Smooth muscle cell (in vitro differentiated cells): Measurements from ENCODE around the gene LYPD5. TPM values are rescaled to one million over a fixed set of nuclear protein-coding genes. Genes with fewer than 3 reads are reported as not detected.
"Not testable (repeated sequence)": the region's sequence is repeated elsewhere in the genome, so short reads cannot be mapped to it uniquely, and the experiment has no call there.

Source experiments
- DNase-seq: peaks from one replicate; lab custom pipeline; 2025; ENCODE audit not compliant: unreplicated experiment; lab: John Stamatoyannopoulos, UW
- H2AFZ ChIP-seq: fragments of 200-600 bp; sonication (generic); 2 replicates; pipeline ENCODE4 v1.6.0; 2016; ENCODE audit warnings: antibody characterized with exemption, low read depth, mild to moderate bottlenecking
- H3F3A ChIP-seq: fragments of 200-600 bp; sonication (generic); 2 replicates; pipeline ENCODE4 v1.6.0; 2017; ENCODE audit warnings: antibody characterized with exemption, low read depth
- H3K27ac ChIP-seq: fragments of 200-600 bp; sonication (generic); 2 replicates; pipeline ENCODE4 v1.5.1; 2016; ENCODE audit warnings: low read depth, mild to moderate bottlenecking
- H3K27me3 ChIP-seq: fragments of 200-600 bp; sonication (generic); 2 replicates; pipeline ENCODE4 v1.6.1; 2016; ENCODE audit warnings: low read depth, mild to moderate bottlenecking
- H3K36me3 ChIP-seq: fragments of 200-600 bp; sonication (generic); 2 replicates; pipeline ENCODE4 v1.5.1; 2016; ENCODE audit warnings: low read depth
- H3K4me1 ChIP-seq: fragments of 200-600 bp; sonication (generic); 2 replicates; pipeline ENCODE4 v1.5.1; 2016; ENCODE audit warnings: low read depth
- H3K4me2 ChIP-seq: fragments of 200-600 bp; sonication (generic); 2 replicates; pipeline ENCODE4 v1.6.0; 2016; ENCODE audit warnings: mild to moderate bottlenecking
- H3K4me3 ChIP-seq: fragments of 200-600 bp; sonication (generic); 2 replicates; pipeline ENCODE4 v1.5.1; 2016; ENCODE audit warnings: mild to moderate bottlenecking
- H3K79me2 ChIP-seq: fragments of 200-600 bp; sonication (generic); 2 replicates; pipeline ENCODE4 v1.6.0; 2016; ENCODE audit warnings: low read depth, mild to moderate bottlenecking
- H3K9ac ChIP-seq: fragments of 200-600 bp; sonication (generic); 2 replicates; pipeline ENCODE4 v1.6.0; 2016; ENCODE audit warnings: low read depth
- H3K9me3 ChIP-seq: fragments of 200-600 bp; sonication (generic); replicated peaks from 2 replicates; pipeline ENCODE4 v1.5.1; 2016; ENCODE audit warnings: low read depth
- H4K20me1 ChIP-seq: fragments of 200-600 bp; sonication (generic); 2 replicates; pipeline ENCODE4 v1.6.0; 2016; ENCODE audit warnings: low read depth
- WGBS: methylation state at CpG from one replicate; pipeline ENCODE4 v1.1.7; 2016; ENCODE audit warnings: low lambda C conversion rate; 5-methylcytosine and 5-hydroxymethylcytosine counted together
- polyA plus RNA-seq: library from polyadenylated mRNA; unstranded; fragments of >200 nt; fragmentation: Nextera tagmentation; extraction: Ambion mirVana; gene quantifications from 2 replicates; pipeline ENCODE4 v1.2.1, GENCODE V29; 2016
- total RNA-seq: library from RNA; depleted of rRNA; stranded (reverse); fragments of >200 nt; gene quantifications from 2 replicates; pipeline ENCODE4 v1.2.3, GENCODE V29; 2014
- TF ChIP-seq, protein P1 (sequence below): fragments of 200-600 bp; sonication (generic); IDR thresholded peaks from 2 replicates; pipeline ENCODE4 v1.5.1; 2017; ENCODE audit warnings: borderline replicate concordance, mild to moderate bottlenecking, antibody characterized with exemption; ENCODE audit not compliant: insufficient read depth, poor library complexity, severe bottlenecking

Gene LYPD5
- total and polyA plus RNA-seq, 2 experiments from 2014 or later: 2.7 to 3.1 TPM

DNA sequence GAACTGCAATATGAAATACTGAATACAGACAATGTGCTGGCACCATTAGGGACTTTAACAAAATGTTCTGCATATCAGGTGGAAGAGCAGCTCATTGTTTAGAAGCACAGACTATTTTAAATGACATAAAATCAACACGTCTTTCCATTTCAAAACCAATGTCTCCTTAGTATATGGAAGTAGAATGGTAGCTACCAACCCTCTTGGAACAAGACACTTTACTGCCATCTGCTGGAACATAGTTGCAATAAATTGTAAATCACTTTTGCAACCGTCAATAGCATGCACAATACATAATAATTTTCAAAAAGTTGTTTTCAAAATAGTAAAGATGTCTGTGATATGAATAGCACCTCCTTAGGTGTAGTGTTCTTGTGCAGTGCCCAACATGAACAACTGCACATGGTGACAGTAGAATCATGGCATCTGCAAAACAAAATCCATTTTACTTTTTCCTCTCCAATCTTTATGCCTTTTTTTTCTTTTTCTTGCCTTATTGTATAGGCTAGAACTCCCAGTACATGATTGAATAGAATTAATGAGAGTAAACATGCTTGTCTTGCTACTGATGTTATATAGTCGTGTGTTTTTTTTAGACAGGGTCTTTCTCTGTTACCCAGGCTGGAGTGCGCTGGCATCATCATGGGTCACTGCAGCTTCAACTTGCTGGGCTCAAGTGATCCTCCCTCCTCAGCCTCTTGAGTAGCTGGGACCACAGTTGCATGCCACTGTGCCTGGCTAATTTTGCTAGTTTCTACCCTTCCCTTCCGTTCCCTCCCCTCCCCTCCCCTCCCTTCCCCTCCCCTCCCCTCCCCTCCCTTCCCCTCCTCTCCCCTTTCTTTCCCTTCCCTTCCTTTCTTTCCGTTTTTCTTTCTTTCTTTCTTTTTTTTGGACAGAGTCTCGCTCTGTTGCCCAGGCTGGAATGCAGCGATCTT lies 7.8 kb upstream of the LYPD5 start:
- Histone ChIP-seq H3F3A (no peaks in the 10 kb centered on the region), H3K9ac (no peak overlapping the region), H4K20me1 (no peaks in the 10 kb centered on the region), H3K4me3 (no peak overlapping the region), H2AFZ (no peak overlapping the region), H3K79me2 (no peaks in the 10 kb centered on the region), H3K36me3 (no peaks in the 10 kb centered on the region), H3K27me3 (no peaks in the 10 kb centered on the region), H3K27ac (no peak overlapping the region), H3K4me2 (no peak overlapping the region), H3K4me1 (no peaks in the 10 kb centered on the region), H3K9me3 (no peaks in the 10 kb centered on the region)
- 29% methylated on average over 6 of the region's 8 CpGs for WGBS
- no peak for DNase-seq
- TF ChIP-seq, protein P1, sequence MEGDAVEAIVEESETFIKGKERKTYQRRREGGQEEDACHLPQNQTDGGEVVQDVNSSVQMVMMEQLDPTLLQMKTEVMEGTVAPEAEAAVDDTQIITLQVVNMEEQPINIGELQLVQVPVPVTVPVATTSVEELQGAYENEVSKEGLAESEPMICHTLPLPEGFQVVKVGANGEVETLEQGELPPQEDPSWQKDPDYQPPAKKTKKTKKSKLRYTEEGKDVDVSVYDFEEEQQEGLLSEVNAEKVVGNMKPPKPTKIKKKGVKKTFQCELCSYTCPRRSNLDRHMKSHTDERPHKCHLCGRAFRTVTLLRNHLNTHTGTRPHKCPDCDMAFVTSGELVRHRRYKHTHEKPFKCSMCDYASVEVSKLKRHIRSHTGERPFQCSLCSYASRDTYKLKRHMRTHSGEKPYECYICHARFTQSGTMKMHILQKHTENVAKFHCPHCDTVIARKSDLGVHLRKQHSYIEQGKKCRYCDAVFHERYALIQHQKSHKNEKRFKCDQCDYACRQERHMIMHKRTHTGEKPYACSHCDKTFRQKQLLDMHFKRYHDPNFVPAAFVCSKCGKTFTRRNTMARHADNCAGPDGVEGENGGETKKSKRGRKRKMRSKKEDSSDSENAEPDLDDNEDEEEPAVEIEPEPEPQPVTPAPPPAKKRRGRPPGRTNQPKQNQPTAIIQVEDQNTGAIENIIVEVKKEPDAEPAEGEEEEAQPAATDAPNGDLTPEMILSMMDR: peak; percentile 48

DNA sequence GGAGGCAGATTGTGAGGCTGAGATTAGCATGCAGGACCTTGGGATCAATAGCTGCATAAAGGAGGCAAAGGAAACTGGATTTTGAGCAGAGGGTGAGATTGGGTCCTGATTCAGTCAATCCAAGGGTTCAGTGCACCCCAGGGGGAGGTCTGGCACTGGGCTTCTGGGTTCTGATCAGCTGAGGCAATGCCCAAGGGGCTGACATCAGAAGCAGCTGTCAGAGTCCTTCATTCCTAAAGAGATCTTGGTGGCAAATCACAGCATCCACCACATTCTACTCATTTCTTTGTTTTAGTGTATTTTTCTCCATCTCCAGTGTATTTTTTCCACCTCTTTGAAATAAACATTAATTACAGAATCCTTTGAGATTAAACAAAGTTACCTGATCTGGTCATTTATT lies 5.4 kb upstream of the LYPD5 start:
- no peaks in the 10 kb centered on the region for H3K9me3 ChIP-seq
- no peaks in the 10 kb centered on the region for H3F3A ChIP-seq
- TF ChIP-seq, protein P1: no peak
- H3K4me2 ChIP-seq: no peak overlapping the region
- no peaks in the 10 kb centered on the region for H3K36me3 ChIP-seq
- H3K27me3 ChIP-seq: no peaks in the 10 kb centered on the region
- no peak overlapping the region for H3K27ac ChIP-seq
- H3K79me2 ChIP-seq: no peaks in the 10 kb centered on the region
- no peak overlapping the region for H3K9ac ChIP-seq
- H3K4me3 ChIP-seq: no peak overlapping the region
- H3K4me1 ChIP-seq: no peaks in the 10 kb centered on the region
- H4K20me1 ChIP-seq: no peaks in the 10 kb centered on the region
- H2AFZ ChIP-seq: no peak overlapping the region
- no peak for DNase-seq

DNA sequence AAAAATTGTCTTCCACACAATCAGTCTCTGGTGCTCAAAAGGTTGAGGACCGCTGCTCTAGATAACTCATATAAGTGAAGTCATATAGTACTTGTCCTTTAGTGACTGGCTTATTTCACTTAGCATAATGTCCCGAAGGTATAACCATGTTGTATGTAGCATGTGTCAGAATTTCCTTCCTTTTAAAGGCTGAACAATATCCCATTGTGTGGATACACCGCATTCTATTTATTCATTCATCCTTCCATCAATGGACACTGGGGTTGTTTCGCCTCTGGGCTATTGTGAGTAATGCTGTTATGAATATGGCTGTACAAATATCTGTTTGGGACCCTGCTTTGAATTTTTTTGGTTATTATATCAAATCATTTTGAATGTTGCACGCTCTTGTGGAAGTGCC lies 4.6 kb upstream of the LYPD5 start:
- Histone ChIP-seq H3K36me3 (no peaks in the 10 kb centered on the region), H3K4me1 (no peaks in the 10 kb centered on the region), H4K20me1 (no peaks in the 10 kb centered on the region), H3K4me3 (no peak overlapping the region), H3K27ac (no peak overlapping the region), H3F3A (no peaks in the 10 kb centered on the region), H3K9ac (no peak overlapping the region), H3K79me2 (no peaks in the 10 kb centered on the region), H3K4me2 (no peak overlapping the region), H3K27me3 (no peaks in the 10 kb centered on the region), H2AFZ (no peak overlapping the region), H3K9me3 (no peaks in the 10 kb centered on the region)
- TF ChIP-seq, protein P1: no peak
- WGBS: 79% methylated on average over 5 of the region's 5 CpGs
- no peak for DNase-seq

DNA sequence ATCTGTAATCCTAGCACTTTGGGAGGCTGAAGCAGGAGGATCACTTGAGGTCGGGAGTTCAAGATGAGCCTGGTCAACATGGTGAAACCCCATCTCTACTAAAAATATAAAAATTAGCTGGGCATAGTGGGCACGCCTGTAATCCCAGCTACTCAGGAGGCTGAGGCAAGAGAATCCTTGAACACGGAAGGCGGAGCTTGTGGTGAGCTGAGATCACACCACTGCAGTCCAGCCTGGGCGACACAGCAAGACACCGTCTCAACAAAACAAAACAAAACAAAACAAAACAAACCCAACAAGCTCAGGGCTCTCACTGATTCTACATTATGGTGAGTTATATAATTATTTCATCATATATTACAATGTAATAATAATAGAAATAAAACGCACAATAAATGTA lies 4.2 kb upstream of the LYPD5 start:
- 87% methylated on average over 7 of the region's 7 CpGs for WGBS
- H2AFZ ChIP-seq, H3K9ac ChIP-seq, H3K4me1 ChIP-seq, H3K36me3 ChIP-seq, DNase-seq, H3K4me3 ChIP-seq, H3K79me2 ChIP-seq, H3K27me3 ChIP-seq, H3K27ac ChIP-seq, H4K20me1 ChIP-seq, H3F3A ChIP-seq, H3K4me2 ChIP-seq, H3K9me3 ChIP-seq: not testable (repeated sequence)
